ENCODE measurements around the gene FOXP1.
"Not testable (repeated sequence)": the region's sequence is repeated elsewhere in the genome, so short reads cannot be mapped to it uniquely, and the experiment has no call there.

Gene FOXP1

DNA sequence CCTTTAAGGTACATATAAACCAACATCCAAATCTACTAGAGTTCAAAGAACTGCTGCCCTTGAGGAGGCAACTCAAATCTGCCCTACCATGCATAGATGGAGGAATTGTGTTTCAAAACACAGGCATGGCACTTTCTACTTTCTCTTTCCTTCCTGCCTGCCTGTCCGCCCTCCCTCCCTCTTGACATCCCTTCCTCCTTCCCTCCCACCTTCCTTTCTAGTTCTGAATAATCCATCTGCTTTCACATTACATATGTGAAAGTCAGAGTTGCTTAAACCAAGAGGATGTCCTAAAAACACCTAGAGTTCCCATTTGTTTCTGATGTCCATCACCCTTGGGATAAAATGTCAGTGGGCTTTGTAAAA is 537.6 kb downstream of the FOXP1 start:
- no peak for DNase-seq

GRCh38 chr3:71045212-71045916 is 538.2 kb downstream of the FOXP1 start:
- DNase-seq, result no peak

- no peak for DNase-seq
Measured at GRCh38 chr3:71042759-71043158, 540.8 kb downstream of the FOXP1 start.

DNA sequence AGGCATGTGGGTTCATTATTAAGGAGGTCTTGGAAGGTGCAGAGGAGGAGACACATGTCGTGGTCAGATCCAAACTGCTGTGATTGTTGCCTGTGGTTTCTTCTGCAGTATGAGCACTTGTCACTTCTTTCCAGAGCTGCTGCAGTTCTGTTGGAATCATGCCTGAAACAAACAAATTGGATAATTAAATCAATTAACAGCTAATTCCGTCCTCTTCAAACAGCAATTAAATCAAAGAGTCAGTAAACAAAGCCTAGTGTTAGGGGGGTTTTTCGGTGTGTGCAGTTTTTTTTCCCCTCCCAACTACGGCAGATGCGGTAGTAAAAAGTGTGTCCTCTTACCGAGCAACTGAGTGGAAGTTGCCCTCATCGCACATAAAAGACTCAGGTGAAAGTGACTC is 542.2 kb downstream of the FOXP1 start:
- DNase-seq, result no peak

DNA sequence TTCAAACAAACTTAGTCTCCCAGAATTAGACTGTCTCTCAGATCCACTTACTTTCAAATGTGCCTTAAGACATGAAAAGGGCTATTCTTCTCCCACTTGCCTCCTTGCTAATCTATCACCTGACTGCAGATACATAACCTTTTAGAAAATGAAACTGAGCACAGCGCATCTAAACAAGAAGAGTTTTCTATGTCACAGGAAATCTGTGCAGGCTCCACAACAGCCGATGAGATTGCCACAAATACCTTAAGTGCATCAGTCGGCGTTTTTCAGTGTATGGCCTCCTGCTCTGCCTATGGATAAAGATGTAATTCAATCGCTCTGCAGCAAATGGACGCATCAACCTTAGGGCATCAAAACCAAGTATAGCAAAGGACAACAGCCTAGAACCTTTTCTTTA is 544.2 kb downstream of the FOXP1 start:
- no peak for DNase-seq

GRCh38 chr3:71037775-71038174 is 545.8 kb downstream of the FOXP1 start:
- DNase-seq, result no peak

DNA sequence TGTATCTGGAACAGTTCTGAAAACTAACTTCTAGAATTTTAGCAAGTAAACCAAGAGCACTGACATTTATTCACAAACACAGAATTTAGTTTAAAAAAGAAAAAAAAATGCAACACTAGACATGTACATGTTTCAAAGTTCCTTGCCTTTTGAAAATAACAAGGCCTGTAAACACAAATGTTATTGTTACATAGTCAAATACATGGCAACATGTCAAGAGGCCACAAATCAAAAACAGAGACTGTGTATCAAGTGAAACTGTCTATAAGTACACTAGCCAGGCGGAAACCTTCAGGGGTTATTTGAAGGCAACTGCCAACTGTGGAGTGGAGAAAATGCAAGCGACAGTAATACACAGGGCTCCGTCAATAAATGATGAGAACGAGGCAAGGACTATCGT is 547.6 kb downstream of the FOXP1 start:
- no peak for DNase-seq

DNA sequence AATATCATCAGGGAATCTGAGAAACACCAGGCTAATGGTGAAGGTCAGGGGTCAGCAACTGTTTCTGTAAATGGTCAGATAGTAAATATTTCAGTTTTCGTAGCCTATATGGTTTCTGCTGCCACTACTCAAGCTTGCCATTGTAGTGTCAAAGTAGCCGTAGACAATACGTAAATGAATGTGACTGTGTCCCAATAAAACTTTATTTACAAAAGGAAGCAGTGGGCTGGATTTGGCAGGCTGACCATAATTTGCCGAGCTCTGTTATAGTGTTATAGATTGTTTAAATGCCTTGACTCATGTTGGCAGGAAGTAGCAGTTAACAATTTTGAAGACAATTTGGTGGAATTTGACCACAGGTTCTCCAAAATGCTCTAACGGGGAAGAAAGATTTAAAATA is 548.2 kb downstream of the FOXP1 start:
- no peak for DNase-seq

GRCh38 chr3:71033681-71034220 is 549.8 kb downstream of the FOXP1 start:
- no peak for DNase-seq

DNA sequence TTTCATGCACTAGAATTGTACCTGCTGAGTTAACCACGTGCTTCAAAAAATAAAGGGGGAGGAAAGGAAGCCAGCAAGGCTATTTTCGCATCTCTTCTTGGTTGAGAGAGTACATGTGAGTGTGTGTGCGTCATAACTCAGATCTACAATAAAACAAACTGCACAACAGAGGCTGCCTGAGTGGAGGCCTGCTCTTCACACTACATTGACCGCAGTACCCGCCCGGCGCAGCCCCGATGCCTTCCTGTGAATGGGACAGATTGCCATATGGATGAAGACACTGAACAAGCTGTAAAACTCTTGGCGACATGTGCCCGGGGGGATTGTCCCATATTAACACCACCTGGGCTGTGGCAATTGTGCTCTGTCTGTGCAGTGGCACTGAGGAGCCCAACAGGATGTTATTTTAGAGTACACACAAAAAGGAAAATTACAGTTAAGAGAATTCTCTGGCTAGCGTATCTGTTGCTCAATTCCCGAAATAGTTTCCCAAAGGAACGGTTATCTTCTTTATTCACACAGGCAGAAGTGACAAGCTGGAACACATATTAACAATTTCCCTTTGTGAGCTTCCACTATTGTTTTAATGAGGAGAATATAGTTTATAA is 551.5 kb downstream of the FOXP1 start:
- DNase-seq, result no peak

- DNase-seq, result no peak
Measured at GRCh38 chr3:71031181-71031580, 552.3 kb downstream of the FOXP1 start.

DNA sequence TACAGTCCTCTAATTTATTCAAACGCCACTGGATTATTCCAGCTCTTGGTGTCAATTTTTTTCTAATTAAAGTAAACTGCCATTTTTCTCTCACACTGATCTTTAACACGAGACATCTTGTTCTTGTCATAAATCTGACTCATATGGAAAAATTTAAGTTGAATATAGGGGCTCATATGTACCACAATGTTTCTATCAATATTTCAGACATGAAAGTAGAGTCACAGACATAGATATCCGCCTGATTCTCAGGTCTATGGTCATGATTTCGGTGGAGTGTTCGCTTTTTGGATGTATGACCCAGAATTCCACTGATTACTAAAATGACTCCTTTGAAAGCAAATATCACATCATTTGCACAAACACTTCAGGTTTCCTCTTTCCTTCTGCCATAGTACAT is 552.8 kb downstream of the FOXP1 start:
- no peak for DNase-seq

DNA sequence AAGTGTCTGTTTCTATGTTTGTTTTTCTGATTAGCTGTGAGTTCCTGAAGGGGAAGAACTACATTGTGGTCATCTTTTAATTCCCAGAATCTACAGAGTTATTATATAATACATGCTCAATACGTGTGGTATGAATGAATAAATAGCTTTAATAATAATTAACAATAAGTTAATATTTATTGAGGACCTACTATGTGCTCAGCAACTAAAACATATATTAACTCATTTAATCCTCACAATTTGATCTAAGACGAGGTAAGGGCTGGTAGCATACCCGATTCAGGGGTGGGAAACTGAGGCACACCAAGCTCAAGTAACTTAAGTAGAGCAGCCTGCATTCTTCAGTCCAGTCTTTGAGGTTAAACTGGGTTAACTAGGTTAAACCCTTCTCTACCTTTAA is 553.8 kb downstream of the FOXP1 start:
- no peak for DNase-seq

DNA sequence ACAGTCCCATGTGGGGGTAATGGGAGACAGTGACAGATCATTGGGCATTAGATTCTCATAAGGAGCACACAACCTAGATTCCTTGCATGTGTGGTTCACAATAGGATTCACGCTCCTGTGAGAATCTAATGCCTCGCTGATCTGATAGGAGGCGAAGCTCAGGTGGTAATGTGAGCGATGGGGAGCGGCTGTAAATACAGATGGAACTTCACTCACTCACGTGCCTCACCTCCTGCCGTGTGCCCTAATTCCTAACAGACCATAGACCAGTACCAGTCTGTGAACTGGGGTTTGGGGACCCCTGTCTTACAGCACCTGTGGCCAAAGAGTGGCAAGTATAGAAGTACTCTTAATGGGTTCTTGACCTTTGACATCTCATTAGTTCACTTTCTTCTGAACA is 554.7 kb downstream of the FOXP1 start:
- no peak for DNase-seq

DNA sequence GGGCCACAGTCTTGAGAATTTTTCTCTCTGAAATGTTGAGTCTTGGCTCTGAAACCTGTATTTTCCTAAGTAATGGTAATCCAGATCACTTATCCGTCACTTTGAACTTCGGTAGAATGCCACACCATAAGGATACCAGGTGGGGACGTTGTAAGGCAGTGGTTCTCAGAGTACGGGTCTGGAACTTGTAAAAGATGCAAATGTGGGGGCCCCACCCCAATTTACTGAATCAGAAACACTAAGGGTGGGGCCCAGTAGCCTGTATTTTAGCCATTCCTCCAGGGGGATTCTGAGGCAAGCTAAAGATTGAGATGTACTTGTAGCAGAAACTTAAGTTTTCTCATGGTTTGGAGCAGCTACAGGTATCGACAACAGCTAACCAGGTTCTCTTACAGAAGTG is 555.3 kb downstream of the FOXP1 start:
- no peak for DNase-seq

GRCh38 chr3:71026634-71027578 is 556.6 kb downstream of the FOXP1 start:
- no peak for DNase-seq

DNA sequence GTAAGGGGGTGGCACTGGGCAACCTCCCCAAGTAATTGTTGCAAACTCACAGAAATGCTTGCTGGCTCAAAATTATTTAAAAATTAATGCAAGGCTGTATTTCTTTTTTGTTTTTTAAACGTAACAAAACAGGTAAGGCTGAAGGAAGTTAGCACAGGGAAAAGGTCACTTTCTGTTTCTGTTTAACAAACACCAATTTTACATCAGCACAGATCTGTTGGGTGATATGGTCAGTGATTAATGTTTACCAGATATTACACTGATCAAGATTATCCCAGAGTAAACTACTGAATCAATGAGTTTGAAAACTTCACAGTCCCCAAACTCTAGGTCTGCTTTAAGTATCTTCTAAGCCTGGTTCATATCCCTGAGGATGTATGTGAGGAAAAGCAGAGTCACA is 558.0 kb downstream of the FOXP1 start:
- no peak for DNase-seq

DNA sequence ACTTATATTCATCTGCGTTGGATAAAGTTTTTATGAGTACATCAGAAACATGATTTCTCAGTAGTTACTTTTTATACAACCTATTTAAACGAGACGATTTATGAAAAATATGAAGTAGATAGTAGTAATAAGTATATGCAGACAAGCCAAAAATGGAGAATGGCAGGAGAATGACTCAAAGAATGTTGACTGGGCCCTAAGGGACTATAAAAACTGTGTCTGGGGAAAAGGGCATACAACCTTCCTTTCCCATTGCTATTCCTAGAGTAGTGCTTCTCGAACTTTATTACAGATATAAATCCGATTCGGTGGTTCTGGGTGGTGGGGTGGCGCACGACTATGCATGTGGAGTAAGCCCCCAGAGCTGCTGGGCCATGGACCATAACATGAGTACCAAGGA is 558.5 kb downstream of the FOXP1 start:
- DNase-seq, result no peak

GRCh38 chr3:71022551-71023335 is 560.8 kb downstream of the FOXP1 start:
- DNase-seq, result no peak

GRCh38 chr3:71018799-71019198 is 564.7 kb downstream of the FOXP1 start:
- DNase-seq, result no peak

- DNase-seq, result no peak
Measured at GRCh38 chr3:71016178-71016845, 567.2 kb downstream of the FOXP1 start.

- not testable (repeated sequence) for DNase-seq
Measured at GRCh38 chr3:71014616-71015015, 568.9 kb downstream of the FOXP1 start.

Measured in effector CD8-positive, alpha-beta T cell (primary cell).